HG03108 (cell line): ENCODE measurements around the gene CLDN6.

Experiments
- ATAC-seq: cut with Tn5 transposase; IDR thresholded peaks from one replicate; pipeline ENCODE4 v1.9.1; 2021; ENCODE audit warnings: moderate library complexity; ENCODE audit not compliant: unreplicated experiment

The CLDN6 gene

DNA sequence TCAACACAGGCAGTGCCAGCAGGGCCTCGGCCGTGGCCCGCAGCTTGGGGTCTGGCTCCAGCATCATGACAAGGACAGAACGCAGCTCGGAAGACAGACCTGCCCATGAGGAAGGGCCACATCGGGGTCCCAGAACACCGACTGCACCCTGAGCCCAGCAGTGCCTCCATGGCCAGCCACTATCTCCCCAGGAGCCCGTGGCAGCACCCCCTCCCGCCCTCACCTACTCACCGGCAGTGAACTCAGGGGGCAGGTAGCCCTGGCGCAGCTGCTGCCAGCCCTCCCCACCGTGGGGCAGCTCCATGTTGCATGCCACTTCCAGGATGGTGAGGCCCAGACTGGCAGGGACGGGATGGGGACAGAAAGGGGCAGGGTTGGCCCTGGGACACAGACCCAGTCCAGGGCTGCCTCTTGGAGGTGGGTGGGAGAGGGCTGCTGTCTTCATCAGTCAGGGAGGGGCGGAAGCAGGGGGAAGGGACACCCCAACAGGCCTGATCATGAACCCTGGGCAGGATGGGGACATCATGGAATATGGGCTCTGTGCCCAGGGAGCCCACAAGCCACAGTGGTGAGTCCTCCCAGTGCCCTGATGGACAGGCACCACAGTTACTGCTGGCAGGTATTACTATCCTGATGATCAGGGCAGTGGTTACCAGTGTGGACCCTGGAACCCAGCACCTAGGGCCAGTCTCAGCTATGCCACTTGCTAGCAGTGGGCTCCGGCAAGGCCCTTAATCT lies 43.5 kb downstream of the CLDN6 start:
- no peak for ATAC-seq

DNA sequence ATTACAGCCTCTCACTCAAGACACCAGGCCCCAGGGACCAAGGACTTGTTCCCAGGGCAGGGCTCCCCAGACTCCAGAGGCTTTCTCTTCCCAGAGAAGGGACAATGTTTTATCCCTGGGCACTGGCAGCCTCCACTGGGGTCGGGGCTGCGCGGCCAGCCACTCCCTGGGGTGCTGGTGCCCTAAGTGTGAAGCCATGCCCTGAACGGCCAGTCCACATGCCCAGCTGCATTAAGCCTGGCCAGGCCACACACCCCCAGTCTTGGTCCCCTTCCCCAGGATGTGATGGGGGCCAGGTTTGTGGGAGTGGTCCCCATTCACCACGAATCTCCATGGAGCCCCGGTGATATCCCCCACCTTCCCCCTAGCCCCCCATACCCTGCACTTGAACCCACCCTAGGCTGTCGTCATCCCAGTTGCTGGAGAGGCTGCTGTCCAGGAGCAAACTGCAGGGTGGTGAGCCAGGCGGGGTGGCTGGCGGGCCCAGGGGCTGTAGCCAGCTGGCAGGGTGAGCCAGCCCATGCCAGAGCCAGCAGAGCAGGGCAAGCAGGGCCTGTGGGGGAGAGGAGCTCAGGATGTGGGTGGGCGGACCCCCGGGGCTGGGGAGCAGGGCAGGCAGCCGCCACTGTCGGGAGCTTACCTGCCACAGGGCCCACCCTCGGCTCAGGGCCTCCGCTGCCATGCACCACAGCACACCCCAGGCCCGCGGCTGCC lies 44.2 kb downstream of the CLDN6 start:
- ATAC-seq = no peak

DNA sequence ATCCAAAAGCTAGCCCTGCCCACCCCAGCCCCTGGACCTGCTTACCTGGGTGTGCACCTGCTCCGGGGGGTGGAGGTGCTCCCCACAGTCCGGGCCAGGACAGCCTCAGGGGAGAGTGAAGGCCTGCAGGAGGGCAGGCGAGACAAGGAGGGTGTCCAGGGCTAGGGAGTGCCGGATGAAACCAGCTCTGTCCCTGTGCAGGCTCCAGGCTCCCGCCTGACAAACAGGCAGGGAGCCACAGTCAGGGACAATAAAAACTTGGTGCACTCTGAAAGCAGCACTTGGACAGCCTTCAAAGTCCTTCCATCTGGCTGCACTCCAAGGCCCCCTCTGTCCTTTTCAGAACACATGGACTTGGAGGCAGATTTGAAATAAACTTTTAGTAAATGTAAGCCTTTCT lies 44.9 kb downstream of the CLDN6 start:
- ATAC-seq = no peak

DNA sequence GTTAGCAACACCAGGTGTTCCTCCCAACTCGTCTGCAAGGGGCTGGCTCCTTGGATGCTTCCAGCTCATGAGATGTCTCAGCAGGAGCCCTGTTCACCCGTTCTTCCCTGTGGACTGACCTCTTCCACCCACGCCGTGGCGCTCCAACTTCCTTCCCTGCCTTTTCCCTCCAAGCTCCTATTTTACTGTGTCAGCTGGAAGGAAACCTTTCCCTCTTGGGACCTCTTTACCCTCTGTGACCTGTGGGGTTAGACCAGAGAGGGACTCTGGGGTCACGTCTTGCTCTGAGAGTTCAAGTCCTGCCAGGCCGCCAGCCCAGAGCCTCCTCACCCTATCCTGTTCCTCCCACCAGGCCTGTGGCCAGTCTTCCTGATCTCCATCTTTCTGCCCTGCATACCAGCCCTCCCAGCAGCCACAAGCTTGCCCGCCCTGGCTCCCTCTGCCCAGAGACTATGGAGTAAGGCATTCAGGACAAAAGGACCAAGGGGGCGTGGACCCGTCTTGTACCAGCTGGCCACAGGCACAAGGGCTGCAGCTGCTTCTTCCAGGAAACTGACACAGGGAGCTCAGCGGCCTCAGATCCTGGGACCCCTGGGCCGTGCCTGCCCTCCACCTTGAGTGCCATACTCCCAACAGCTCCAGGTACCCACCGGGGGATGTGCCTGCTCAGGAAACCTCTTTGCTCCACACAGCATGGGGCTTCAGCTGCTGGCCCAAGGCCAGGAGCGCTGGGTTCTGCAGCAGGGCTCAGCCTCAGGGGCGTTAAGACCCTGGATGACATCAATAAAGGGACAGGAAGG lies 45.8 kb downstream of the CLDN6 start:
- no peak for ATAC-seq

DNA sequence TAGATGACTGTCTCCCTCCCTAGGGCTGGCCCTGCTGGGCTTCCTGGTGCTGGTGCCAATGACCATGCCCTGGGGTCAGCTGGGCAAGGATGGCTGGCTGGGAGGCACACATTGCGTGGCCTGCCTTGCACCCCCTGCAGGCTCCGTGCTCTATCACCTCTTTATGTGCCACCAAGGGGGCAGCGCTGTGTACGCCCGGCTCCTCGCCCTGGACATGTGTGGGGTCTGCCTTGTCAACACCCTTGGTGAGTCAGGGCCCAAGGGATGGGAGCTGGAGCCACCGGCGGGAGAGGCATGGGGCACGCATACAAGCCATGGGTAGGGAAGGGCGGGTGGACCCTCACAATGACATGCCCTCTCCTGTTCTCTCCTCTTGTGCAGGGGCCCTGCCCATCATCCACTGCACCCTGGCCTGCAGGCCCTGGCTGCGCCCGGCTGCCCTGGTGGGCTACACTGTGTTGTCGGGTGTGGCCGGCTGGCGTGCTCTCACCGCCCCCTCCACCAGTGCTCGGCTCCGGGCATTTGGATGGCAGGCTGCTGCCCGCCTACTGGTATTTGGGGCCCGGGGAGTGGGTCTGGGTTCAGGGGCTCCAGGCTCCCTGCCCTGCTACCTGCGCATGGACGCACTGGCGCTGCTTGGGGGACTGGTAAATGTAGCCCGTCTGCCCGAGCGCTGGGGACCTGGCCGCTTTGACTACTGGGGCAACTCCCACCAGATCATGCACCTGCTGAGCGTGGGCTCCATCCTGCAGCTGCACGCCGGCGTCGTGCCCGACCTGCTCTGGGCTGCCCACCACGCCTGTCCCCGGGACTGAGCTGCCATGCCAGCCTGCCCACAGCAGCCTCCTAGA lies 46.6 kb downstream of the CLDN6 start:
- ATAC-seq = no peak

DNA sequence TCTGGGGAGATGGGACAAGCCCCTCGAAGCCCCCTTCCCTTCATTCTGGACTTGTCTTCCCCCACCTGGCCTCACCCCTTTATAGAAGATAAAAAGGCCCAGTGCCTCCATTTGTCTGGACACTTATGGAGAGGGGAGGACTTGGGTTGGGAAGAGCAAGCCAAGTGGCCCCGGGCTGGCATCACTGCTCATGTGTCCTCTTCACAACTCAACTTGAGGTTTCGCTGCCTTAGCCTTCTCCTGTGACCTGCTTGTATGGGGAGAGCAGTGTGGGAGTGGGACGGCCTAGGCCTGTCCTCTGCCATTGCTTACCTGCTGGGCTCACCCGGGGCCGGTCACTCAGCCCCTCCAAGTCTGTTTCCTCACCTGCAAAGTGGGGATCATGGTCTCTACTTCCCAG lies 47.4 kb downstream of the CLDN6 start:
- no peak for ATAC-seq

DNA sequence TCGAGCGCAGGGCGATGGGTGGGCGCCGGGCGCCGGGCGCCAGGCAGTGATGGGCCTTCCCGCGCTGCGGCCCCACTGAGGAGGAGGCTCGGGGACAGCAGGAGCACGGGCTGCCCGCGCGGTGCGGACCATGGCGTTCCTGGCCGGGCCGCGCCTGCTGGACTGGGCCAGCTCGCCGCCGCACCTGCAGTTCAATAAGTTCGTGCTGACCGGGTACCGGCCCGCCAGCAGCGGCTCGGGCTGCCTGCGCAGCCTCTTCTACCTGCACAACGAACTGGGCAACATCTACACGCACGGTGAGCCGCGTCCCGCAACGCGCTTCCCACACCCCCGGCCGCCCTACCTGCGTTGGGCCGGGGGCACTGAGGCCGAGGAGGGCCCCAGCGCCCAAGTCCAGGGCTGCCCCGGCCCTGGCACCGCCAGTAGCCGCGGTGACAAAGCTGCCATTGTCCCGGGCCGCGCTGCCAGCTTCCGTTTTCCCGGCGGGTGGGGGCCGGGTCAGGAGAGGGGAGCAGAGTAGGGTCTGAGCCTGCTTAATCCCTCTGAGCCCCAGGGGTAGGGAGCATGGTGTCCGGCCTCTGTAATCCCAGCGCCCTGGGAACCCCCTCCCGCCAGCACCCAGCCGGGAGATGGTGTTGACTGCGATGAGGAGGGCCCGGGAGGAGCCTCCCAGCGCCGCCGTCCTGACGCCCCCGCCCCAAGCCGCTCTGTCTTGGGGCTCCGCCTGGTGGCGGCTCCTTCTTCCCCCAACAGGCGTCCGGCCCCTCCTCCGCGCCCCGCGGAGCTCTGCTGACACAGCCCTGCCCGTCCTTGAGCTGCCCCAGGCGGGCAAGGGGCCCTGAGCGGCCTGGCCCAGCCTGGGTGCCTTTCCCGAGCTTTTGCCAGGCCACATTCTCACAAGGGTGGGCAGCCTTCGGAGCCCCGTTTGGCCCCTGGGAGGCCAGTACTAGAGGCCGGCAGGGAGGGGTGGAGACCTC lies 48.1 kb downstream of the CLDN6 start:
- ATAC-seq = peak; percentile 25

DNA sequence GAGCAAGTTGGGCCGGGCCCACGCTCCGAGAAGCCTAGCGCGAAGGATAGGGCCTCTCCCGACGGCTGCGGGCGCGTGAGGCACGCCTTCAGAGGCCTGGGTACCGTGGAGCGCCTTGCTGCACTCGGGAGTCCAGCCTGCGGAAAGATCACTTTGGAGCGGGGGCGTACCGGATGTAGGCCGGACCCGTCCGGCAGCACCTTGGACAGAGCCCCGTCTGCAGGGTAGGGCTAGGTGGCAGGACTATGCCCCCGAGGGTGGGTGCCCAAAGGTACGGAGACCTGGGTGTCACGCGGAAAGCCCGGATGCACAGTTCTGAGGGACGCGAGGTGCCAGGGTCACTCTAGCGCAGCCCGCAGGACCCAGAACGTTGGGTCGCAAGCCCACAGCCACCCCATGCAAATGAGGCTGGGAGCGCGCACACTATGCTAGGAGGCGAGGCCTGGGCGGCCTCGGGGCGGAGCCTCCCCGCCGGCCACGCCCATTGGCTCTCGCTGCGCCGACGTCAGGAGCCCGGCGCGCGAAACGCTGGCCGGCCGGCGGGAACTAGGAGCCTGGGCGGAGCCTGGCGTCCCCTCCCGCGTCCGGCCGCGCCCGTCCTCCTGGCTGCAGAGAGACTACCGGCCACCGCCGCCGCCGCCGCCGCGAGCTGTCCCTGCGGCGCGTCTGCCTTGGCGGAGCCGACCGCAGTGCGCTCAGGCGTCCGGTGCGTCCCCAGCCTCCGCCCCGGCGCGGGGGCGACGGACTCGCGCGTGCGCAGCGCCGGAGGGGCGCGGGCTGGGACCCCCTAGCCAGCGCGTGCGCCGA lies 49.0 kb downstream of the CLDN6 start, which contains the start of gene PAQR4:
Gene PAQR4, plus strand, starts transcription at position 611 of the 807 bp plus-strand sequence. CDS start 327 bp downstream, outside the sequence.
- ATAC-seq = peak; percentile 65

DNA sequence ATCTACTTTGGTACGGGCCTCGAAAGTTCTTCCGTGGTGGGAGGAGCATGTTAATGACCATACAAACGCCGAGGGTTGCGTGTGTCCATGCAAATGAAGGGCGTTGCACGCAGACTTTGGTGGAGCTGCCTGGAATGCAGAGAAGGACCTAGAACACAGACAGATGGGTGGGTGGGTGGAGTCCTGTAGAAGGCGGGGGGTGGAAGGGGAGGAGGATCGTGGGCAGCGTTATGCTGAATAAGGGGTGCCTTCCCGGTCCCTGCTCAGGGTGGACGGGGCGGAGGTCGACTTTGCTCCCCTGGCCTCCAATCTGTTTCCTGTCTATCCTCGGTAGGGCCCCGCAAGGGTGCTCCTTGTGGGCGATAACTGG lies 49.6 kb downstream of the CLDN6 start:
- no peak for ATAC-seq

DNA sequence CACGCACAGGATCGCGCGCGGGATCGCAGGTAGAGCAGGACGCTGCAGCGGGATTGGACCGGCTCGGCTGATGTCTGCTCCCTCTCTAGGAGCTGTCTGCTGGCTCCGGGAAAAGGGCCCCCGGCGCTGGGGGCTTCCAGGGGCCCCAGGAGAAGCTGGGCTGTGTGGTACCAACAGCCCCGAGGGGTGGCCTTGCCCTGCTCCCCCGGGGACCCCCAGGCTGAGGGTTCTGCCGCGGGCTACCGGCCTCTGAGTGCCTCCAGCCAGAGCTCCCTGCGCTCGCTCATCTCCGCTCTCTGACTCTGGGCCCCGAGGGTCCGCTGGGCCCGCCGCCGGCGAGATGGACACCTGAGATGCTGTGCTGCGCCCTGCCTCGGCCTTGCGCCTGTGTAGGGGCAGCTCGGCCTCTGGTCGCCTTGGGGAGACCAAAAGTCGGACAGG lies 50.2 kb downstream of the CLDN6 start:
- no peak for ATAC-seq

DNA sequence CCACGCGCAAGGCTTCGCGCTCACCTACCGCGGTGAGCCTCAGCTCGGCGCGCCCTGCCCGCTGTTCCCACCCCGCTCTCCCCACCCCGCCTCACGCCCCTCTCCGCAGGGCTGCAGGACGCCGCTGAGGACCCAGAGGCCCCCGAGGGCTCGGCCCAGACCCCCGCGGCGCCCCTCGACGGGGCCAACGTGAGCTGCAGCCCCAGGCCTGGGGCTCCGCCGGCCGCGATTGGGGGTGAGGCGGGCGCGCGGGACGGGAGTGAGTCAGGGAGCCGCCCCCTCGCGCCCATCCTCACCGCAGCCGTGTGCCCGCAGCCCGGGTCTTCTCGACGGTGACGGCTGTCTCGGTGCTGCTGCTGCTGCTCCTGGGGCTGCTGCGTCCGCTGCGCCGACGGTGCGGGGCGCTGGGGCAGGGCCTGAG lies 50.8 kb downstream of the CLDN6 start:
- ATAC-seq = no peak

DNA sequence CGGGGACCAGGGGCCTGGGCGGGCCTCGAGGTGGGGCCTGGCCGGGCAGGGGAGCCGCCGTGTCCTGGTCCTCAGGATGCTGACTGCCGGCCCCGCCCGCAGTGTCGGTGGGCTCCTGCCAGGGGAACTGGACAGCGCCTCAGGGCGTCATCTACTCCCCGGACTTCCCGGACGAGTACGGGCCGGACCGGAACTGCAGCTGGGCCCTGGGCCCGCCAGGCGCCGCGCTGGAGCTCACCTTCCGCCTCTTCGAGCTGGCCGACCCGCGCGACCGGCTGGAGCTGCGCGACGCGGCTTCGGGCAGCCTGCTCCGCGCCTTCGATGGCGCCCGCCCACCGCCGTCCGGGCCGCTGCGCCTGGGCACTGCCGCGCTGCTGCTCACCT lies 51.2 kb downstream of the CLDN6 start:
- ATAC-seq = no peak

DNA sequence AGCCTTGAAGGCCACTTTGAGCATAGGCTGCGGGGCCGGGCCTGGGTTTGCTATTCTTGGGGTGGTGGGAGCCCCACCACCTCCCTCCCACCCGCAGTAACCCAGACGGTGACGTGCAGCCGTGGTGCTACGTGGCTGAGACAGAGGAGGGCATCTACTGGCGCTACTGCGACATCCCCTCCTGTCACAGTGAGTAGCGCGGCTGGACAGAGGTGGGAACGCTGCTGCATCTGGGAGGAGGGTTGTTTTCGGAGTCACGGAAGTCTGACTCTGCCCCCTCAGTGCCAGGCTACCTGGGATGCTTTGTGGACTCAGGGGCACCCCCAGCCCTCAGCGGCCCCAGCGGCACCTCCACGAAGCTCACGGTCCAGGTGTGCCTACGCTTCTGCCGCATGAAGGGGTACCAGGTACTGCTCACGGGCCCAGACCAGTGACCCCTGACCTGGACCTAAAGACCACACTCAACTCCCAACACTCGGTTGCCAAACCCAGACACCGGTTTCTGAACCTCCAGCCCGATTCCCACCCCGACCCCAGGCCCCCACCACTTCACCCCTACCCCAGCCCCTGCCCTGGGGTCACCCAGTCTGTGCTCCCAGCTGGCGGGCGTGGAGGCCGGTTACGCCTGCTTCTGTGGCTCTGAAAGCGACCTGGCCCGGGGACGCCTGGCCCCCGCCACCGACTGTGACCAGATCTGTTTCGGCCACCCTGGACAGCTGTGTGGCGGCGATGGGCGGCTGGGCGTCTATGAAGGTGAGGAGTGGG lies 51.8 kb downstream of the CLDN6 start:
- no peak for ATAC-seq
